HG03103 (cell line): ENCODE data around the gene PARP15.
"Not testable (repeated sequence)": the region's sequence is repeated elsewhere in the genome, so short reads cannot be mapped to it uniquely, and the experiment has no call there.

ENCODE experiments used
- ATAC-seq: cut with Tn5 transposase; IDR thresholded peaks from one replicate; pipeline ENCODE4 v1.9.1; 2021; ENCODE audit warnings: low read depth; ENCODE audit not compliant: unreplicated experiment

The PARP15 gene

GRCh38 chr3:122612696-122613095 is 35.2 kb downstream of the PARP15 start:
- ATAC-seq = no peak

DNA sequence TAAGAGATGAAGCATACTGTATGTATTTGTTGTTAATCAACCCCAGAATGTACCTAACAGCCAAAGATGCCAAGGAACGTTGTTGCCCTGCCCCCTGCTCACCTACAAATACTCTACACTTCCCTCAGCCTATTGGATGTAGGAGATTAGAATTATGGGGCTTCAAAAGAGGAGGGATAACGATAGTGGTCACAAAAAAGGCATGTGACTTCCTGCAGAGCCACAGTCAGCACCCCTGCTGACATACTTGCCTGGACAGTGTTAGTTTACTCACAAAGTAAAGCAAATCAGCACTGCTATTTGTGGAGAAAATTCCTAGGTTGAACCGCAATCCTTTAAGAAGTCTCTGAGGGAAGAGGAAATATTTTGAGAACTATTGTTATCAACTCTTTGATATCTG is 37.9 kb downstream of the PARP15 start:
- ATAC-seq = no peak

DNA sequence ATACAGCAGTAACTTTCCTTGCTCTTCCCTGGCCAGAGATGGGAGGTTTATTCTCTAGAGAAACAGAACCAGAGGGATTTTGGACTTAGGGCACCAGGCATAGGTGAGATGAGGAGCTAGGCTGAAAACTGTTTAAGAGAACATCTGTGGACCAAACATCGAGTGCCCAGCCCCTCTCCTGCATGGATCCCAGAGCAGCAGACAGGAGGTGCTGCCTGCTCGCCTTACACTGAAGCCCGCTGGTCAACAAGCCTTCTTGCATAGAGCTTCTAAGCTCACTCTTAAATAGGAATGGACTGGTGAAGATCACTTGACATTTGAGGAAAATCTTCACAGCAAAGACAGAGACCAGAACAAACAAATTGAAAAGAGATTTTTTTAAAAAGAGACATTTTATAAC is 41.2 kb downstream of the PARP15 start:
- ATAC-seq = no peak

DNA sequence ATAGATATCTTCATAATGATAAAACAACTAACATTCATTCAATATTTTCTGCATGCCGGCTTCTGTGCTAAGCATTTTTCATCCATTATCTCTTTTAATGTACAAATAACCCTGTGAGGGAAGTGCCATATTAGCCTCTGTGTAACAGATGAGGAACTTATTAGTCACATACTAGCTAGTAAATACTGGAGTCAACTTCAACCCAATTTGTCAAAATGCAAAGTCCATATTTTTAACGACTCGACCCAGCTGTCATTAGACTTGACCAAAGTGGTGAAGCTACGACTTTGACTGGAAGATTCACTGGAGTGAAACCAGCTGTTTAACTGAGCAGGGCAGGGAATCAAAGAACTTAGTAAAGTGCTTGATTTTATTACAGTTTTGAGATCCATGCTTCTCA is 41.6 kb downstream of the PARP15 start:
- ATAC-seq = no peak

DNA sequence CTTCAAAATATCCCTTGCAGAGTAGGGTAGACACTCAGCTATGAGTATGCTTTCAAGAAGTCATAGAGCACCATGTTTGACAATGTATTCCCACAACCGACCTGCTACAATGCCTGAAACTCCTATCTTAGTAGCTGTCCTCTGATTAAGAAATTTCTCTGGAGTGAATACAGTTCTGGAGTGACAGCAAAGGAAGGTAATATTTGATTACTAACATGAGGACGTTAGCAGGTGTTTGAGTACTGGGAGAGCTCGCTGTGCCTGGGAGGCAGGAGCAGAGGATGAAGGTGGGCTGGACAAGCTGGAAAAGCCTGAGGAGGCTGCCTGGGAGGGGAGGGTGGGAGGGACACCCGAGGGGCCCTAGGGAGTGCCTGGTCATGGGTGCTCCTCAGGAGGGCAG is 42.9 kb downstream of the PARP15 start:
- no peak for ATAC-seq

- no peak for ATAC-seq
Observed at GRCh38 chr3:122621112-122621511, 43.7 kb downstream of the PARP15 start.

DNA sequence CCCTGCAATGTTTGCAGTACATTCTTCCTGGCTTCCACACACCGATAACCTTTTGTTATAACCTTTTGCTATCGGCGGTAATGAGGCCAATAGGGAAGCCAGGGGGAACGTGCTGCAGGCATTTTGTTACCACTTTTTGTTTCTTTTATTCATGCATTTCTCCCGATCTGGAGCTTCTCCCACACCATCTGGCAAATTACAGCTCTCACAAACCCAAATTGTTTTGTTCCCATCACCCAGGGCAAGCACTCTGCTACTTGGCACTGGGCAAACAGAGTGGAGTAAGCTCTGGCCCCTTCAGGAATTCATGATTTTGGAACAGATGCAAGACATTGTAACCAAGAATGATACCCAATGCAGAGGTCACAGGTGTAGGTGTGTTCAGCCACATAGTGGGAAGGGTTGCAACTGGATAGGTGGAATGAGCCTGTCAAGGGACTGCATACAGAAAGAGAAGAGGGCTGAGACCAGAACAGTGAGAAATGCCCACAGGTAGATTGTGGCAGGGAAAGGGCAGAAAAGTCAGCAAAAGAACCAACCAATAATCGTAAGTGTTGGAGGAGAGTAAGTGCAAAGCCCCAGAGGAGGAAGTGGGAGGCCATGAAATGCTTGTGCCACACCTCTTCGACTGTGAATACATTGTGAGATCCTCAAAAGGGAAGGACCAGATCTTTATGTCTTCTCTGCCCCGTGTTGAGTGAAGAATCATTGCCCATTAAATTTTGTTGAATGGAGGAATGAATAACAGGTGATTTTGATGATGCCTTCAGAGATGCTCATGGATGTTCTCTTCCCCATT is 45.8 kb downstream of the PARP15 start:
- ATAC-seq = no peak

- no peak for ATAC-seq
Observed at GRCh38 chr3:122626515-122627180, 49.2 kb downstream of the PARP15 start.

GRCh38 chr3:122627301-122627700 is 49.9 kb downstream of the PARP15 start:
- ATAC-seq = no peak

DNA sequence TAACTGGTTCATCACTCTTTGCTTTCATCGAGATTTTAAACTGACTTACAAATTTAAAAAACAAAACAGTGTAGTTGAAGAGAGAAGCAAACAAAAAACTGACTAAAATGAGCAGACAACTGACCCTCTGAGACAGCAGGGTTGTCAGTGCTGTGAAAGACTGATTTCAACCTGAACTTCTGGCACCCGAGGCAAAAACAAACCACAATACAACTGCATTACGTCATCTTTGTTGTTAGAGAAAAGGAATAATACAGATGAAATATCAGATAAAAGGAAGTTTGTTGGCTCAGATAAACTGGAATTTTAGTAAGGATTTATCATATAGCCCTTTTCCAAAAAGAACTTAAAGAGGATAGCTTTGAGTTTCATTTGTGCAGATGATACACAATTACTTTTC is 51.1 kb downstream of the PARP15 start:
- no peak for ATAC-seq

DNA sequence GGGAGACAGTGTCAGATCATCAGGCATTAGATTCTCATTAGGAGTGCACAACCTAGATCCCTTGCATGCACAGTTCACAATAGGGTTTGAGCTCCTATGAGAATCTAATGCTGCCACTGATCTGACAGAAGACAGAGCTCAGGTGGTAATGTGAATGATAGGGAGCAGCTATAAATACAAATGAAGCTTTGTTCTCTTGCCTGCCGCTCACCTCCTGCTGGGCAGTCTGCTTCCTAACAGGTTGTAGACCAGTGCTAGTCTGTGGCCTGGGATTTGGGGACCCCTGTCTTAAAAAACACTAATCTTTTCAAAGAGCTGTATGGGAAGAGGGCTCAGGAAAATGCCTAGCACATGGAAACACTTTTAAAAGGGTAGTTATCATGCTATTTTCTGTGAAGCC is 52.3 kb downstream of the PARP15 start:
- no peak for ATAC-seq

- ATAC-seq = no peak
Observed at GRCh38 chr3:122635789-122636188, 58.3 kb downstream of the PARP15 start.

GRCh38 chr3:122636697-122637096 is 59.2 kb downstream of the PARP15 start:
- no peak for ATAC-seq

DNA sequence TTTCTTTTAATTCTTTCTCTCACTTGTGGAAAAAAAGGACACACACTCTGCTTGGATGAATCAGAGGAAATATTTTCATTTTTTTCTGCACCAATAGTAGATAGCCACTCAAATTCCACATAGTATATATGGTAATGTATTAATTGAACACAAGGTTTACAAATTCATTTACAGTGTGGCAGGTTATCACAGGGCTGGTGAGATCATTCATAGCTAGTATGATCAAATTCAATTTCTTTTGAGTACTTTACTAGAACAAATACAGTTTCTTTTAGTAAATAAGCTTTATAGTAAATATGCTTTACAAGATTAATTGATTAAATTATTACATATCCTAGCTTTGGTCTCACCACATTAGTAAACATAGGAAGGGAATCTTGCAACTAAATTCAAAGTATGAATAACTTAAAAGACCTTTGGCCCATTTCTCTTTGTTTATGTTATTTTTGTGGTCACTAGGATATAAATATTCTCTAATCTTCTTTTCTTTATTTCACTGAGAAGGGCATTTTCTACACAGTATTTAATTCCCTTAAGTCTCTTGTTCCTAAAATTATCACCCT is 63.1 kb downstream of the PARP15 start:
- no peak for ATAC-seq

GRCh38 chr3:122642935-122643334 is 65.5 kb downstream of the PARP15 start:
- ATAC-seq = no peak

DNA sequence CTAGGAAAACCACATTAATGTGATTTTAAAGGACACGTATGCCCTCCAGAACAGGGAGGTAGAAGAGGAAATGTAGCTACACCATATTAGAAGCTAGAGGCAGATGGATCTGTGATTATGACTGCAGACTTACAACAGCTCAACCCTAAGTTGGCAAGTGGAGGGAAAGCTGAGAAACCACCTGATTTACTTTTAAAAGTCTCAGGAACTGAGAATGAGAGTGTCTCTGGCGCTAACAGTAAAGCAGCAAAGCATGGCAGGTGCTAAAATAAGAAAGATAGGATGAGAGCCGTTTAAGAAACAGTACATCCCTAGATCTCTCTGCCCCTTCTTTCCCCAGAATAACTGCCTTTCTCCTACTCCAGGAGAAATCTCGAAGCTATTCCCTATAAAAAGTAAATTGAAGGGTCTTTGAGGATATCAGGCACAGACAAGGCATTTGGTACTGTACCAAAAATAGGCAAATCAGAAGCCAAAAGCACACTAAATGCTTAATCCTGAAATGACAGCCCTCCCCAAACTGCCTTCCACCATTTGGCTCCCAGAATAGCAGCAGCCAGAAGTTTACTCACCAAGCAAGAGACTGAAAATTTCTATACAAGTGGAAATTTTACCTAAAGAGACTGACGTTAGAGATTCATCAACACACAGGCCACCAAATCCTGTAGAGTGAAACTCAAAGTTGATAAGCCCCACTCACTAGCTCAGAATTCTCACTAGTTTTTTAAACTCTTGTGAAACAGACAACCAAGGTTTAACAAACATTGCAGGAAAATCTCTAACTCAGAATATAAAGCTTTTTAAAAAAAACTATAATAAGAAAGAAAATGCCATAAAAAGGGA is 68.9 kb downstream of the PARP15 start:
- no peak for ATAC-seq

GRCh38 chr3:122651233-122651907 is 73.9 kb downstream of the PARP15 start:
- not testable (repeated sequence) for ATAC-seq

DNA sequence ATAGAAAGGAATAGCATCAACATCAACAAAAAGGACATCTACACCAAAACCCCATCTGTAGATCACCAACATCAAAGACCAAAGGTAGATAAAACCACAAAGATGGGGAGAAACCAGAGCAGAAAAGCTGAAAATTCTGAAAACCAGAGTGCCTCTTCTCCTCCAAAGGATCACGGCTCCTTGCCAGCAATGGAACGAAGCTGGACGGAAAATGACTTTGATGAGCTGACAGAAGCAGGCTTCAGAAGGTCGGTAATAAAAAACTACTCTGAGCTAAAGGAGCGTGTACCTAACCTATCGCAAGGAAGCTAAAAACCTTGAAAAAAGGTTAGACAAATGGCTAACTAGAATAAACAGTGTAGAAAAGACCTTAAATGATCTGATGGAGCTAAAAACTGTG is 74.5 kb downstream of the PARP15 start:
- ATAC-seq = not testable (repeated sequence)

DNA sequence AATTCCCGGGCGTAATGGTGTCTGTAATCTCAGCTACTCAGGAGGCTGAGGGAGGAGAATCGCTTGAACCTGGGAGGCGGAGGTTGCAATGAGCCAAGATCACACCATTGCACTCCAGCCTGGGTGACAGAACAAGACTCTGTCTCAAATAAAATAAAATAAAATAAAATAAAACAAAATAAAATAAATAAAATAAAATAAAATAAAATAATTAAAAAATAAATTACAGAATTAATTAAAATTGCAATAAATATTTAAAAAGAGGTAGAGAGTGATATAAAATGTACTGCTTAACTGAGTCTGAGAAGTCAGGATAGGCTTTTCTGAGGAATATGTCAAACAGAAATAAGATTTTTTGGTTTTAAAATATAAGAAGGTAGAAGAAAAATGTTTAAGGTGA is 80.9 kb downstream of the PARP15 start:
- not testable (repeated sequence) for ATAC-seq

GRCh38 chr3:122660297-122660974 is 83.0 kb downstream of the PARP15 start:
- no peak for ATAC-seq
